Thyroid gland (tissue), 4 donors: ENCODE results near the gene KYNU. TPM values are rescaled to one million over a fixed set of nuclear protein-coding genes. Genes with fewer than 3 reads are reported as not detected.
"Not testable (repeated sequence)": the region's sequence is repeated elsewhere in the genome, so short reads cannot be mapped to it uniquely, and the experiment has no call there.

Source experiments
- DNase-seq, 2 donors: peaks; one replicate each; pipeline ENCODE4 v3.0.0-alpha.2; 2019
- H3K27ac ChIP-seq, 3 donors: fragments of 200-600 bp; sonication (generic); 1 replicate in 2 of 3; 2 replicates in 1 of 3; pipeline ENCODE4 v1.5.1; 2016 to 2019; ENCODE audit warnings: mild to moderate bottlenecking in 1 of 3, moderate library complexity in 1 of 3
- H3K27me3 ChIP-seq: fragments of 200-600 bp; sonication (generic); one replicate; pipeline ENCODE4 v1.5.1; 2019
- H3K36me3 ChIP-seq, 2 donors: fragments of 200-600 bp; sonication (generic); one replicate each; pipeline ENCODE4 v1.5.1; 2016 to 2019
- H3K4me1 ChIP-seq, 2 donors: fragments of 200-600 bp; sonication (generic); one replicate each; pipeline ENCODE4 v1.5.1; 2017 to 2019
- H3K4me3 ChIP-seq, 3 donors: fragments of 200-600 bp; sonication (generic); replicated peaks in 1 of 3; 1 replicate in 2 of 3; 2 replicates in 1 of 3; pipeline ENCODE4 v1.5.1; 2016; ENCODE audit warnings: mild to moderate bottlenecking in 1 of 3
- H3K9me3 ChIP-seq: fragments of 200-600 bp; sonication (generic); one replicate; pipeline ENCODE4 v1.5.1; 2017
- POLR2A ChIP-seq, 2 donors: fragments of 450-650 bp; IDR thresholded peaks; one replicate each; pipeline ENCODE4 v1.6.1; 2017; ENCODE audit warnings: antibody characterized with exemption in 2 of 2, mild to moderate bottlenecking in 2 of 2, moderate library complexity in 1 of 2
- WGBS, 2 donors: methylation state at CpG; one replicate each; pipeline ENCODE4 v1.1.5; 2017; 5-methylcytosine and 5-hydroxymethylcytosine counted together
- intact Hi-C: fragments of 100-400 bp; cut with DNase I; formaldehyde crosslinking; loops from one replicate; pipeline ENCODE4 v1.15.1; 2023
- total RNA-seq, 4 donors: library from RNA; depleted of rRNA; stranded (reverse); fragments of >200 nt; gene quantifications; one replicate each; pipeline ENCODE4 v1.2.3, GENCODE V29; 2016
- TF ChIP-seq, protein P1 (sequence below), 6 experiments: fragments of 200-600 bp in 3 of 6; fragments of 450-650 bp in 3 of 6; sonication (generic) in 3 of 6; IDR thresholded peaks; one replicate each; pipeline ENCODE4 v1.5.1; 2016 to 2019; ENCODE audit warnings: antibody characterized with exemption in 6 of 6, mild to moderate bottlenecking in 2 of 6, inconsistent platforms in 1 of 6, moderate library complexity in 1 of 6

KYNU gene
- total RNA-seq, 4 donors from 2014 or later = 0.93 to 7.8 (median 4.5) TPM

DNA sequence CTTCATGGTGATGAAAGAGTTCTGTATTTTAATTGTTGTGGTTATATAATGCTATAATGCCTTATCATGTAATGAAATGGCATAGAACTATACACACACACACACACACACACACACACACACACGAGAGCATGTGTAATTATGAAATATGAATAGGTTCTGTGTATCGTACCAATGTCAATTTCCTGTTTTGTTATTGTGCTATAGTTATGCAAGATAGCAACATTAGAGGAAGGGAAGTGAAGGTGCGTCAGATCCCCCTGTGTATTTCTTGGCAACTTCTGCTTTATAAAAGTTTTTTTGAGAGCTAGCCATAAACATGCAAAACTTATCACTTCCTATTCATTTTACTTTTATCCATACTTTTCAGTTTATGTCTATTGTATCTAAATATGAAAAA, 191.0 kb downstream of the KYNU start:
- no peak overlapping the region for H3K27ac ChIP-seq
- 72 to 73% methylated on average over 3 of the region's 3 CpGs for WGBS, 2 donors
- H3K36me3 ChIP-seq = no peaks in the 10 kb centered on the region
- no peak for DNase-seq
- H3K4me3 ChIP-seq = no peak overlapping the region
- no peaks in the 10 kb centered on the region for H3K9me3 ChIP-seq
- intact Hi-C loops = no loop called here
- no peak for TF ChIP-seq POLR2A (IDR thresholded peaks at IDR 0.05)
- TF ChIP-seq, protein P1, sequence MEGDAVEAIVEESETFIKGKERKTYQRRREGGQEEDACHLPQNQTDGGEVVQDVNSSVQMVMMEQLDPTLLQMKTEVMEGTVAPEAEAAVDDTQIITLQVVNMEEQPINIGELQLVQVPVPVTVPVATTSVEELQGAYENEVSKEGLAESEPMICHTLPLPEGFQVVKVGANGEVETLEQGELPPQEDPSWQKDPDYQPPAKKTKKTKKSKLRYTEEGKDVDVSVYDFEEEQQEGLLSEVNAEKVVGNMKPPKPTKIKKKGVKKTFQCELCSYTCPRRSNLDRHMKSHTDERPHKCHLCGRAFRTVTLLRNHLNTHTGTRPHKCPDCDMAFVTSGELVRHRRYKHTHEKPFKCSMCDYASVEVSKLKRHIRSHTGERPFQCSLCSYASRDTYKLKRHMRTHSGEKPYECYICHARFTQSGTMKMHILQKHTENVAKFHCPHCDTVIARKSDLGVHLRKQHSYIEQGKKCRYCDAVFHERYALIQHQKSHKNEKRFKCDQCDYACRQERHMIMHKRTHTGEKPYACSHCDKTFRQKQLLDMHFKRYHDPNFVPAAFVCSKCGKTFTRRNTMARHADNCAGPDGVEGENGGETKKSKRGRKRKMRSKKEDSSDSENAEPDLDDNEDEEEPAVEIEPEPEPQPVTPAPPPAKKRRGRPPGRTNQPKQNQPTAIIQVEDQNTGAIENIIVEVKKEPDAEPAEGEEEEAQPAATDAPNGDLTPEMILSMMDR (IDR thresholded peaks at IDR 0.05) = no peak
- H3K27me3 ChIP-seq = no peaks in the 10 kb centered on the region
- H3K4me1 ChIP-seq = no peaks in the 10 kb centered on the region

DNA sequence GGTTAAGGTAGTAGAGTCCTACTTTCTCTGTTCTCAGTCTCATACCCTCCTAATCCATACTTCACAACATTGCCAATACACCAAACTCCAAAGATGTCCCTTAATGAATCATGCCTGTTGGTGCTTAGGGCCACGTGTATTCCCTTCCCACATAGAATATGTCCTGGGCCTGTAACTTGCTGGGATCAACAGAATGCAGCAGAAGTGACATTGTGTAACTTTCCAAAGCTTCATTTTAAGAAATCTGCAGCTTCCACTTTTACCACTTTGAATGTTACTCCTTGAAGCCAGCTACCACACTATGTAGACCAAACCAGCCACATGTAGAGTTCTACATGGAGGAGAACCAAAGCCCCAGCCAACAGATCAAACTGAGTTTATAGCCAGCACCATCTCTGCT, 193.2 kb downstream of the KYNU start:
- WGBS, 2 donors = 84 to 89% methylated on average over 1 of the region's 1 CpG
- no peaks in the 10 kb centered on the region for H3K27me3 ChIP-seq
- no peaks in the 10 kb centered on the region for H3K36me3 ChIP-seq
- no peak overlapping the region for H3K4me3 ChIP-seq
- intact Hi-C loops = no loop called here
- DNase-seq = no peak
- no peak overlapping the region for H3K27ac ChIP-seq
- no peaks in the 10 kb centered on the region for H3K9me3 ChIP-seq
- no peaks in the 10 kb centered on the region for H3K4me1 ChIP-seq
- TF ChIP-seq, protein P1 (IDR thresholded peaks at IDR 0.05) = no peak
- TF ChIP-seq POLR2A (IDR thresholded peaks at IDR 0.05) = no peak

DNA sequence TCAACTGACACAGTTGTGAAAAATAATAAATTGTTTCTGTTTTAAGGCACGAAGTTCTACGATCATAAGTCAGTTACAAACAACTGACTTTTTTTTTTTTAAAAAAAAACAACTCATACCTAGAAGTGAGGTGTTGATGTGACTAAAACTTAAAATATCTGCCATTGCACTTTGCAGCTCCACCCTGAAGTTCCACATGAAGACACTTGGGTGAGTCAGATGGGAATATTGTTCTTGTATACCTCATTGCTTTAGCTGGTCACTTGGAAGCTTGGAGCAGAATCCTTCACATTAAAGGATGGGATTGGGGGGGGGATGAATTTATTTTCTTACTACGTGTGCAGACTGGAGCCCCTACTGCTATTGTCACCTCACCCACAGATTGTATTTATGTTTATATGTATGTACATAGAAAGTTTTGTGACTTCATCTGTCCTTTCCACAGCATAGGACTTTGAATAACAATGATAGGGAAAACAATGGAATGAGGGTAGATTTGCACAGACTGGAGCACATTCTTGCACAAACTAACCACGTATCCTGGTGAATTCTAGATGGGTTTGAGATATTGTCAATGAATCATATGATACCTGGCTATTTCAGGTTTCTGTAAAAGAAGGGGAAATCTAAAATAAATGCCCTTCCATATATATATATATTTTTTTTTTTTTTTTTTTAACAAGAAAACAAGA, 193.9 kb downstream of the KYNU start:
- intact Hi-C loops = no loop called here
- TF ChIP-seq, protein P1 (IDR thresholded peaks at IDR 0.05) = no peak
- no peak for TF ChIP-seq POLR2A (IDR thresholded peaks at IDR 0.05)
- H3K27ac ChIP-seq = no peak overlapping the region
- H3K4me3 ChIP-seq = no peak overlapping the region
- no peaks in the 10 kb centered on the region for H3K27me3 ChIP-seq
- no peaks in the 10 kb centered on the region for H3K4me1 ChIP-seq
- H3K36me3 ChIP-seq = no peaks in the 10 kb centered on the region
- WGBS, 2 donors = 79 to 89% methylated on average over 4 of the region's 4 CpGs
- DNase-seq = no peak
- H3K9me3 ChIP-seq = no peaks in the 10 kb centered on the region

DNA sequence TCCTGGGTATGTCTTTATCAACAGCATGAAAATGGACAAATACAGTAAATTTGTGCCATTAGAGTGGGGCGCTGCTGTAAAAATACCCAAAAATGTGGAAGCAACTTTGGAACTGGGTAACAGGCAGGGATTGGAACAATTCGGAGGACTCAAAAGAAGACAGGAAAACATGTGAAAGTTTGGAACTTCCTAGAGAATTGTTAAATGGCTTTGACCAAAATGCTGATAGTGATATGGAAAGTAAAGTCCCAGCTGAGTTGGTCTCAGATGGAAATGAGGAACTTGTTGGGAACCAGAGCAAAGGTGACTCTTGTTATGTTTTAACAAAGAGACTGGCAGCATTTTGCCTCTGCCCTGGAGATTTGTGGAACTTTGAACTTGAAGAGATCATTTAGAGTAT, 197.4 kb downstream of the KYNU start:
- intact Hi-C loops, H3K9me3 ChIP-seq, H3K36me3 ChIP-seq, H3K4me3 ChIP-seq, H3K27ac ChIP-seq, DNase-seq, H3K27me3 ChIP-seq, H3K4me1 ChIP-seq: not testable (repeated sequence)
- WGBS, 2 donors = 92% methylated on average over 2 of the region's 2 CpGs

DNA sequence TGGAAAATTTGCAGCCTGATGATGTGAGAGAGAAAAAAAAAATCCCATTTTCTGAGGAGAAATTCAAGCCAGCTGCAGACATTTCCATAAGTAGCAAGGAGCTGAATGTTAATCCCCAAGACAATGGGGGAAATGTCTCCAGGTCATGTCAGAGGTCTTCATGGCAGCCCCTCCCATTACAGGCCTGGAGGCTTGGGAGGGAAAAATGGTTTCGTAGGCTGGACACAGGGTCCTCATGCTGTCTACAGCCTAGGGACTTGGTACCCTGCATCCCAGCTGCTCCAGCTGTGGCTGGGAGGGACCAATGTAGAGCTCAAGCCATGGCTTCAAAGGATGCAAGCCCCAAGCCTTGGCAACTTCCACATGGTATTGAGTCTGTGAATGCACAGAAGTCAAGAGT, 198.2 kb downstream of the KYNU start:
- Histone ChIP-seq H3K27me3 (no peaks in the 10 kb centered on the region), H3K4me1 (no peaks in the 10 kb centered on the region), H3K27ac (no peak overlapping the region), H3K9me3 (no peaks in the 10 kb centered on the region), H3K36me3 (no peaks in the 10 kb centered on the region), H3K4me3 (no peak overlapping the region)
- no peak for DNase-seq
- 89 to 100% methylated on average over 1 of the region's 1 CpG for WGBS, 2 donors
- no peak for TF ChIP-seq POLR2A (IDR thresholded peaks at IDR 0.05)
- TF ChIP-seq, protein P1 (IDR thresholded peaks at IDR 0.05) = no peak
- intact Hi-C loops = no loop called here
